ENCODE results near the gene STMP1. TPM values are rescaled to one million over a fixed set of nuclear protein-coding genes. Genes with fewer than 3 reads are reported as not detected.

Gene STMP1
- polyA plus RNA-seq, 1 donor (not counting 4 experiments of a cell fraction or from before 2014, with no cell fraction given): 30.5 TPM

DNA sequence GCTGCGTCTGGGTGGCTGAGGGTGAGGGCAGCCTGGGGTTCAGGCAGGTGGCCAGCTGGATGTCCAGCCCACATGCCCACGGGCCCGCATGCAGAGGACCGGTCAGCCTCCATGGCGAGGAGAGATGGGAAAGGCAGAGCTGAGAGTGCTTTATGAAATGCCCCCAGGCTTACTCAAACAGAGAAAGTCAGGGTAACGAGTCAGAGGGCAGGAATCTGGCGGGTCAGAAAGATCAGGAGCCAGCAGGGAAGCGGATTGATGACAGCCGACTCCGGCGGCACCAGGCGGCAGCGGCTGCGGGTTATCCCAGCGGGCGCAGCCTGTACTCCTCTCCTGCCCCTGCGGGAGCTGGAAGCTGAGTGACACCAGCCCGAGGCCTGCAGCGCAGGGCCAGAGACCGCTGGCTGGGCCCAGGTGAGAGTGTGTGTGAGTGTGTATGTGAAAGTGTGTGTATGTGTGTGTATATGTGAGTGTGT is 52.3 kb downstream of the STMP1 start:
- no peak for TF ChIP-seq EZH2 (IDR thresholded peaks at IDR 0.05; ENCODE audit: low read length)
- TF ChIP-seq, protein P1, sequence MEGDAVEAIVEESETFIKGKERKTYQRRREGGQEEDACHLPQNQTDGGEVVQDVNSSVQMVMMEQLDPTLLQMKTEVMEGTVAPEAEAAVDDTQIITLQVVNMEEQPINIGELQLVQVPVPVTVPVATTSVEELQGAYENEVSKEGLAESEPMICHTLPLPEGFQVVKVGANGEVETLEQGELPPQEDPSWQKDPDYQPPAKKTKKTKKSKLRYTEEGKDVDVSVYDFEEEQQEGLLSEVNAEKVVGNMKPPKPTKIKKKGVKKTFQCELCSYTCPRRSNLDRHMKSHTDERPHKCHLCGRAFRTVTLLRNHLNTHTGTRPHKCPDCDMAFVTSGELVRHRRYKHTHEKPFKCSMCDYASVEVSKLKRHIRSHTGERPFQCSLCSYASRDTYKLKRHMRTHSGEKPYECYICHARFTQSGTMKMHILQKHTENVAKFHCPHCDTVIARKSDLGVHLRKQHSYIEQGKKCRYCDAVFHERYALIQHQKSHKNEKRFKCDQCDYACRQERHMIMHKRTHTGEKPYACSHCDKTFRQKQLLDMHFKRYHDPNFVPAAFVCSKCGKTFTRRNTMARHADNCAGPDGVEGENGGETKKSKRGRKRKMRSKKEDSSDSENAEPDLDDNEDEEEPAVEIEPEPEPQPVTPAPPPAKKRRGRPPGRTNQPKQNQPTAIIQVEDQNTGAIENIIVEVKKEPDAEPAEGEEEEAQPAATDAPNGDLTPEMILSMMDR (optimal IDR thresholded peaks at IDR 0.05 in 1 of 3, IDR thresholded peaks at IDR 0.05 in 1 of 3, conservative IDR thresholded peaks at IDR 0.05 in 1 of 3; ENCODE audit: extremely low read depth in 1 of 3, insufficient read depth in 2 of 3, low read length in 3 of 3): no peak
- Histone ChIP-seq H3K27ac (ENCODE audit: control insufficient read depth, insufficient read depth, low read length) (no peak overlapping the region), H3K79me2 (ENCODE audit: control insufficient read depth, insufficient read depth, low read length) (no peaks in the 10 kb centered on the region), H3K27me3 (ENCODE audit: control insufficient read depth, extremely low read depth, insufficient read depth, low read length) (no peaks in the 10 kb centered on the region), H3K9ac (ENCODE audit: control insufficient read depth, extremely low read depth, insufficient read depth, low read length) (no peak overlapping the region), H3K4me3 (ENCODE audit: control insufficient read depth in 2 of 3, extremely low read depth in 1 of 3, insufficient read depth in 2 of 3, low read depth in 1 of 3, low read length in 3 of 3) (no peak overlapping the region), H2AFZ (ENCODE audit: control insufficient read depth, low read length) (no peak overlapping the region), H3K9me1 (ENCODE audit: control insufficient read depth, extremely low read depth, insufficient read depth, low read length) (no peaks in the 10 kb centered on the region), H3K36me3 (ENCODE audit: control insufficient read depth in 2 of 2, extremely low read depth in 1 of 2, insufficient read depth in 2 of 2, low read length in 2 of 2) (no peaks in the 10 kb centered on the region), H3K4me2 (ENCODE audit: control insufficient read depth, extremely low read depth, insufficient read depth, low read depth, low read length) (peak overlapping the region; percentile 27), H3K4me1 (ENCODE audit: control insufficient read depth, extremely low read depth, insufficient read depth, low read length) (peaks cover 24% of the 10 kb centered on the region), H4K20me1 (ENCODE audit: control insufficient read depth, extremely low read depth, insufficient read depth, low read length) (no peaks in the 10 kb centered on the region), H3K9me3 (ENCODE audit: control insufficient read depth, low read depth, low read length) (no peaks in the 10 kb centered on the region)
- FAIRE-seq (no peak), DNase-seq (ENCODE audit: low read depth, low spot score) (no peak)
- dilution Hi-C loops (cut with MboI; ENCODE audit: extremely low pct_ligation_motif_present, low sequenced_read_pairs): no loop called here

DNA sequence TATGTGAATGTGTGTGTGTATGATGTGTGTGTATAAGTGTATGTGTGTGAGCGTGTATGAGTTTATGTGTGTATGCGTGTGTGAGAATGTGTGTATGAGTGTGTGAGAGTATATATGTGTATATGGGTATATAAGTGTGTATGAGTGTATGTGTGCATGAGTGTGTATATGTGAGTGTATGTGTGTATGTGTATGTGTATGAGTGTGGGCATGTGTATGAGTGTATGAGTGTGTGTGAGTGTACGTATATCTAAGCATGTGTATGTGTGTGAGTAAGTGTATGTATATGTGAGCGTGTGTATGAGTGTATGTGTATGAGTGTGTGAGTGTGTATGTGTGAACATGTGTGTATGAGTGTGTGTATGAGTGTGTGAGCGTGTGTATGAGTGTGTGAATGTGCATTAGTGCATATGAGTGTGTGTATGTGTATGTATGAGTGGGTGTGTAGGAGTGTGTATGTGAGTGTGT is 52.8 kb downstream of the STMP1 start:
- Histone ChIP-seq H3K27ac (ENCODE audit: control insufficient read depth, insufficient read depth, low read length) (no peak overlapping the region), H3K79me2 (ENCODE audit: control insufficient read depth, insufficient read depth, low read length) (no peaks in the 10 kb centered on the region), H2AFZ (ENCODE audit: control insufficient read depth, low read length) (no peak overlapping the region)

More for the DNA sequence above, 52.8 kb downstream of the STMP1 start:
- no peak overlapping the region for H3K4me2 ChIP-seq (ENCODE audit: control insufficient read depth, extremely low read depth, insufficient read depth, low read depth, low read length)
- TF ChIP-seq EZH2 (IDR thresholded peaks at IDR 0.05; ENCODE audit: low read length): no peak
- TF ChIP-seq, protein P1 (optimal IDR thresholded peaks at IDR 0.05 in 1 of 3, IDR thresholded peaks at IDR 0.05 in 1 of 3, conservative IDR thresholded peaks at IDR 0.05 in 1 of 3; ENCODE audit: extremely low read depth in 1 of 3, insufficient read depth in 2 of 3, low read length in 3 of 3): no peak
- DNase-seq (ENCODE audit: low read depth, low spot score) (no peak), FAIRE-seq (no peak)
- no peak overlapping the region for H3K4me3 ChIP-seq (ENCODE audit: control insufficient read depth in 2 of 3, extremely low read depth in 1 of 3, insufficient read depth in 2 of 3, low read depth in 1 of 3, low read length in 3 of 3)
- peaks cover 24% of the 10 kb centered on the region for H3K4me1 ChIP-seq (ENCODE audit: control insufficient read depth, extremely low read depth, insufficient read depth, low read length)
- H3K27me3 ChIP-seq (ENCODE audit: control insufficient read depth, extremely low read depth, insufficient read depth, low read length): no peaks in the 10 kb centered on the region
- no peaks in the 10 kb centered on the region for H3K9me1 ChIP-seq (ENCODE audit: control insufficient read depth, extremely low read depth, insufficient read depth, low read length)
- no peaks in the 10 kb centered on the region for H3K36me3 ChIP-seq (ENCODE audit: control insufficient read depth in 2 of 2, extremely low read depth in 1 of 2, insufficient read depth in 2 of 2, low read length in 2 of 2)
- no peak overlapping the region for H3K9ac ChIP-seq (ENCODE audit: control insufficient read depth, extremely low read depth, insufficient read depth, low read length)
- H3K9me3 ChIP-seq (ENCODE audit: control insufficient read depth, low read depth, low read length): no peaks in the 10 kb centered on the region
- no peaks in the 10 kb centered on the region for H4K20me1 ChIP-seq (ENCODE audit: control insufficient read depth, extremely low read depth, insufficient read depth, low read length)
- dilution Hi-C loops (cut with MboI; ENCODE audit: extremely low pct_ligation_motif_present, low sequenced_read_pairs): no loop called here

All from keratinocyte (primary cell).